Upper lobe of left lung (tissue), 4 donors: ENCODE measurements around the gene TSHZ2.

Experiments used
- CTCF ChIP-seq, 6 experiments: fragments of 450-650 bp in 4 of 6; fragments of 200-600 bp in 2 of 6; sonication (generic) in 2 of 6; IDR thresholded peaks; one replicate each; pipeline ENCODE4 v1.5.1; 2016 to 2019; ENCODE audit warnings: antibody characterized with exemption in 6 of 6
- EP300 ChIP-seq, 4 donors: sonication (generic); formaldehyde crosslinking; IDR thresholded peaks; one replicate each; pipeline ENCODE4 v1.5.1; 2017; ENCODE audit warnings: antibody characterized with exemption in 4 of 4, control low read depth in 2 of 4

GRCh38 chr20:53306192-53306805 lies 334.1 kb downstream of the TSHZ2 start:
- TF ChIP-seq CTCF (IDR thresholded peaks at IDR 0.05) (no peak), EP300 (IDR thresholded peaks at IDR 0.05) (no peak)
